ENCODE measurements around the gene NDUFA5. TPM values are rescaled to one million over a fixed set of nuclear protein-coding genes. Genes with fewer than 3 reads are reported as not detected.
"Not testable (repeated sequence)": the region's sequence is repeated elsewhere in the genome, so short reads cannot be mapped to it uniquely, and the experiment has no call there.

The NDUFA5 gene
- total RNA-seq, 2 donors from 2014 or later: 54.0 to 67.5 TPM

DNA sequence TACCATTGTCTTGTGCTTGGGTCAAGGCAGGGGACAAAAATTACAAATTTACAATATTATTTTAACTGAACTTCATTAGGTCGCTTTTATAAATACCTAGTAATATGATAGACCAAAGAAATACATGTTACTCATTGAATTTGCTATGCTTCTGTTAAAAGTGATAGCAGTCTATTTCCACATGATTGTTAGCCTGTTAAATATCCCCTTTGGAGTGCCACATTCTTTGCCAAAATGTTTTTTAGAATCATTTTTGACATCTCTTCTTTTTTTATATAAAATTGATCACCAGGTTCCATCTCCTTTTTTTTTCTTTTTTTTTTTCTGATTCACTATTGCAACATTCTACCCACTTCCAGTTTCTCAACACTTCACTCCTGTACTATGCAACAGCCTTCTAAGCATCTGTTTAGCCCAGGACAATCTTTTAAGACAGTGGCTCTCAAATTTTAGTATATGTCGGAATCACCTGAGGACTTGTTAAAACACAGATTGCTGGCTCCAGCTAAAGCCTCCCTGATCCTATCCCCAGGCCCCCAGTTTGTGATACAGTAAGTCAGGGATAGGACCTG, 16.4 kb upstream of the NDUFA5 start:
- no peak overlapping the region for H3K4me3 Mint-ChIP-seq
- peaks cover 3% of the 10 kb centered on the region for H3K4me1 Mint-ChIP-seq
- H3K27me3 Mint-ChIP-seq: peaks cover 15% of the 10 kb centered on the region
- H3K9me3 ChIP-seq (ENCODE audit: control insufficient read depth, low read length, poor library complexity, severe bottlenecking): no peaks in the 10 kb centered on the region
- H3K36me3 Mint-ChIP-seq (ENCODE audit: low read depth): peaks cover 2% of the 10 kb centered on the region
- DNase-seq (no peak), ATAC-seq (no peak)
- H3K27ac Mint-ChIP-seq: no peak overlapping the region

DNA sequence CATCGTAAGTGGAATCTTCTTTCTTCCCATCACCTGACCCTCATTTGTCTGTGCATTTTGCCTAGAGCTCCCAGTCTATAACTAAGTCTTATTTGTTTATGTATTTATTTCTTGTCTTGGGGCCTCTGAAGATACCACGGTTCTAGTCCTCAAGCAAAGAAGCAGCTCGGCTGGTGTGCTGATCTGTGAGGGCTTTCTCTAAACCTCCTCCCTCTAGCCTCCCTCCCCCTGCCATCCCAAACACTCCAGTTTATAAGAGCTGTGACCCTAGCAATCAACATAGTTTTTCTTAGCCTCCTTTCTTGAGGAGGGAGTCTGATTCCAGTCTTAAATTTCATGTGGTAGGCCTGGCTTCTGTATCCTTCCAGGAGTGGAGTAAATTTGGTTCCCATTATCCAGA, 15.7 kb upstream of the NDUFA5 start:
- DNase-seq (no peak), ATAC-seq (no peak)
- Mint-ChIP-seq H3K36me3 (ENCODE audit: low read depth) (peaks cover 2% of the 10 kb centered on the region), H3K4me3 (no peak overlapping the region), H3K27ac (no peak overlapping the region), H3K4me1 (peaks cover 3% of the 10 kb centered on the region), H3K27me3 (peaks cover 8% of the 10 kb centered on the region)
- no peaks in the 10 kb centered on the region for H3K9me3 ChIP-seq (ENCODE audit: control insufficient read depth, low read length, poor library complexity, severe bottlenecking)

DNA sequence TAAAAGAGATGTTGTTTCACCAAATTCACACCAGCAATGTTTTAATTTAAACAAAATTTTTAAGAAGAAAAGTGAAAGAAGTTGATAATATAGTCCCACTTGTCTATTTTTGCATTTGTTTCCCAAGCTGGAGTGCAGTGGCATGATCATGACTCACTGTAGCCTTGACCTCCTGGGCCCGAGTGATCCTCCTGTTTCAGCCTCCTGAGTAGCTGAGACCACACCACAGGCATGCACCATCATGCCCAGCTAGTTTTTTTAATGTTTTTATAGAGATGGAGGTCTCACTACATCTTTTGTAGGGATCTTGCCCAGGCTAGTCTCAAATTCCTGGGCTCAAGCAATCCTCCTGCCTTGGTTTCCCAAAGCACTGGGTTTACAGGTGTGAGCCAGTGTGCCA, 14.1 kb upstream of the NDUFA5 start:
- peaks cover 3% of the 10 kb centered on the region for H3K4me1 Mint-ChIP-seq
- DNase-seq (no peak), ATAC-seq (no peak)
- no peaks in the 10 kb centered on the region for H3K9me3 ChIP-seq (ENCODE audit: control insufficient read depth, low read length, poor library complexity, severe bottlenecking)
- H3K4me3 Mint-ChIP-seq: no peak overlapping the region
- H3K27me3 Mint-ChIP-seq: peaks cover 5% of the 10 kb centered on the region
- H3K36me3 Mint-ChIP-seq (ENCODE audit: low read depth): peaks cover 4% of the 10 kb centered on the region
- no peak overlapping the region for H3K27ac Mint-ChIP-seq

DNA sequence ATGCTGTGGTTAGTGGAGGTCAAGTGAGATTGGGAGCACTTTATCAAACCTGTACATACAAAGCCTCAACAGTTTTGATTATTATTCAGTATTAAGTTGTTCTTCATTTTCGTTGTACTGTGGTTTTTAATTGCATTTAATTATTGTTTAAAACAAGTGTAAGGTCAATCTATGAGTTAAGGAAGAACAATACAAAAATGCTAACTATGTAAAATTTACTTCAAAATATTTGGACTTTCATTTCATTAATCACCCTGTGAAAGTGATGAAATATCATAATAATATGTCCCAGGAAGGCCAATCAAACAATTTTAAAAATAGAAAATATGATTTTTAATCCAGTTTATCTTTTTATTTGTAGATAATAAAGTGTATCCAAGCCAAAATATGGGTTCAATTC, 13.6 kb upstream of the NDUFA5 start:
- Mint-ChIP-seq H3K27me3 (peaks cover 5% of the 10 kb centered on the region), H3K4me1 (peaks cover 3% of the 10 kb centered on the region), H3K27ac (no peak overlapping the region), H3K4me3 (no peak overlapping the region), H3K36me3 (ENCODE audit: low read depth) (peaks cover 4% of the 10 kb centered on the region)
- DNase-seq: no peak
- ATAC-seq: no peak
- no peaks in the 10 kb centered on the region for H3K9me3 ChIP-seq (ENCODE audit: control insufficient read depth, low read length, poor library complexity, severe bottlenecking)

DNA sequence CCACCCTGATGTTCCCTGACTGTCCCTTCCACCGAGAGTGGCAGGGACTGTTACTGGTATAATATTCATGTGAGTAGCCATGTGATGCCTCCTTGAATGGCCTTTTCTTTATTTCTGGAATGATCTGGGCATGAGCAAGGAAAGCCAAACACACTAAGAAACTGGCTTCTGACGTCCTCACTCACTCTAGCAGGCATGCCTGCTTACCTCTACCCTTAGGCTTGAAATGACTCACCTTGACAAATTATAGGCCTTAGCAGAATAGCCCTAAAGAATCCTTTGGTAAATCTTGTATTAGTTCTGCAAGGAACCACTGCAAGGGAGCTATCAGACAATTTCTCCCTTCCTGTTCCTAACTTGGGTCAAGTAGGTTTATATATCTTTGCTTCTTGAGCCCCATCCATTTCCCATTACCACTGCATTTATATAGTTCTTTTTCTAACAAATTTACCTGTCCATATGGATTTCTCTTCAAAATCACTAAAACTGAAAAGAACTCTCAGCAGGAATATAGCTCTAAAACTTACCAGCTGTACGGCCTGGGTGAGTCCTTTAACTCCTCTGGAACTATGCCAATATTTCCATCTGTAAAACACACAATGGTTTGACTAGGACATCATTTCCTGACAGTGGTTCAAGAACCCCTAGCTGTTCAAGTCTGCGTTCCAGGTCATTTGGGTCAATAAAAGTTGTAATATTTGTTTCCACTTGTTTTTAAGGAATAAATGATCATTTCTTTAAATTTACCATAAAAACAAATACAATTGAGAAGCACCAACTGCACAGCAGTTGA, 13.0 kb upstream of the NDUFA5 start:
- no peak for ATAC-seq
- peaks cover 5% of the 10 kb centered on the region for H3K27me3 Mint-ChIP-seq
- no peak overlapping the region for H3K27ac Mint-ChIP-seq

DNA sequence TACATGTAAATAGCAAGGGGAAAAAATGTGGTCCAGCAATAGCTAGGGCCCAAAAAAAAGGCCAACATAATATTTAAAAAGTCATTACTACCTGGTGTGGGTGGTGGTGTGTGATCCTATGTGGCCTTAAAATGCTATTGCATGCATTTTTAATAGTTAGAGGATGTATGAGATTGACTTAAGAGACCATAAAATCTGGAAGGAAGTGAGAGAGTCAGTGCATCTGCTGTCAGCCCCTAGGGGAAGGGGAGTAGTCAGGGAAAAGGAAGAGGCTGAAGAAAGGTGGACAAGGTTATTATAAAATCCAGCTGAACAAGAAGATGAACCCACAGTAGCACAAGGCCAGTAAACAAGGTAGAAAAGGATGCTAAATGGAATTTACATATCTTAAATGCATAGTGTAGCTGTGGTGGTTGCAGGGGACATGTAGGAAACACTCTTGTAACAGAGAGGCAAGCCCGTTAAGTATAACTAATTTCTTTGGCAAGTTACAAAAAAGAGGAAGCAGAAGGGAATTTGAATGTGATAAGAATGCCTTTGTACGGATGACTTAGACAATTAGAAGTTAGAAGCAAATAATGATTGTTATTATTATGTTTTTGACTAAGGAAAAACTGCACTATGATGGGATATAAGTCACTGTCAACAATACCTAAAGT, 11.9 kb upstream of the NDUFA5 start:
- peaks cover 3% of the 10 kb centered on the region for H3K4me1 Mint-ChIP-seq
- ATAC-seq: no peak
- DNase-seq: no peak
- no peak overlapping the region for H3K4me3 Mint-ChIP-seq
- H3K9me3 ChIP-seq (ENCODE audit: control insufficient read depth, low read length, poor library complexity, severe bottlenecking): no peaks in the 10 kb centered on the region
- H3K27ac Mint-ChIP-seq: no peak overlapping the region
- H3K27me3 Mint-ChIP-seq: peaks cover 1% of the 10 kb centered on the region
- peaks cover 3% of the 10 kb centered on the region for H3K36me3 Mint-ChIP-seq (ENCODE audit: low read depth)

More for the DNA sequence above, 13.0 kb upstream of the NDUFA5 start:
- no peak for DNase-seq
- H3K4me3 Mint-ChIP-seq: no peak overlapping the region
- H3K36me3 Mint-ChIP-seq (ENCODE audit: low read depth): peaks cover 4% of the 10 kb centered on the region
- peaks cover 3% of the 10 kb centered on the region for H3K4me1 Mint-ChIP-seq
- no peaks in the 10 kb centered on the region for H3K9me3 ChIP-seq (ENCODE audit: control insufficient read depth, low read length, poor library complexity, severe bottlenecking)

DNA sequence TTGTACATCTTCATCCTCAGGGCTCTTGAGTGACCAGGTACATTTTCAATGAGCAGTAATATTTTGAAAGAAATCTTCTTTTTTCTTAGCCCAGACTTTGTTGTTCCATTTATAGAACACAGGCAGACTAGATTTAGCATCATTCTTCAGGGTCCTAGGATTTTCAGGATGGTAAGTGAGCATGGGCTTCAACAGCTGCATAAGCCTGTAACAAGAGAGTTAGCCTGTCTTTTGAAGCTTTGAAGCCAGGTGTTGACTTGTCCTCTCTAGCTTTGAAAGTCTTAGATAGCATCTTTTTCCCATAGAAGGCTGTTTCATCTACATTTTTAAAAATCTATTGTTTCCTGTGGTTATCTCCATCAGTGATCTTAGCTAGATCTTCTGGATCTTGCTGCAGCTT, 4.5 kb upstream of the NDUFA5 start:
- peaks cover 5% of the 10 kb centered on the region for H3K27me3 Mint-ChIP-seq
- no peaks in the 10 kb centered on the region for H3K9me3 ChIP-seq (ENCODE audit: control insufficient read depth, low read length, poor library complexity, severe bottlenecking)
- no peak overlapping the region for H3K27ac Mint-ChIP-seq
- H3K36me3 Mint-ChIP-seq (ENCODE audit: low read depth): peaks cover 3% of the 10 kb centered on the region
- ATAC-seq (no peak), DNase-seq (no peak)
- H3K4me3 Mint-ChIP-seq: no peak overlapping the region
- peaks cover 3% of the 10 kb centered on the region for H3K4me1 Mint-ChIP-seq

DNA sequence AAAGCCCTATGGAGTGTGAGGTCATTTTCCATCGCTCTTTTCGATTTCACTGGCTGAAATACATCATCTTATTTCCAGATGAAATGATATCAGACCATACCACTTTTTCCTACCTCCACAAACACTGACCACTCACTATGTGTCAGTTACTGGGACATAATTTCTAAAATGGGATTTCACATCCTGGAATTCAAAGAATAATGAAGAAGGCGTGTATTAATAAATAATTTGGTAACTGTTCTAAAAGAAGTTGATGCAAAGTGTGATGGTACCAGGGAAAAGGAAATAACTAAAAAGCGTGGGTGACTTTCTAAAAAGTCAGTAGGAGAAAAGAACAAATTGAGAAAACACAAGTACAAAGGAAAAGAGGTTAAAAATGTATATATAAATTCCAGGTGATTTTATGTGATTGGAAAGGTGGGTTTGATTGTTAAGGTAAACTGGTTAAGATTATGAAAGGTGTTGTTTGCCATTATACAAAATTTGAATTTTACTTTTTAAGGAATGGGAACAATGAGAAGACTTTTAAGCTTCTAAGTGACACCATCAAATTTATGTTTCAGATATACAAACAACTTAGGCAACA, 764 bp upstream of the NDUFA5 start:
- ATAC-seq: no peak
- no peak overlapping the region for H3K27ac Mint-ChIP-seq

DNA sequence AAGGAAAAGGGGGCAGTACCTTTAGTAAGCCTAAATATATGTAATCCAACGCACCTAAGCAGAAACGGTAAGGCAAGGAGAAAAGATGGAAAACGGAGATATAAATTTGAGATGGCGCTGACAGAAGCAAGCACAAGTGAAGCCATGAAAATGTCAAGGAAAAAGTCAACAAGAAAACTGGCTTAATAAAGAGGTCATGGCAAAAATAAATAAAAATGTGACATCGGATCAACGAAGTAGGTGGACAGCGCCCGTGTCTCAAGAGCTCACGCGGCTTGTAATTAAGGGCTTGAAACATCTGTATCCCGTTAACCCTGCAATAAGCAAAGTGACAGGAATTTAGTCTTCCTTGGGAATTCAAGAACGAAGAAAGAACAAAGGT, 611 bp downstream of the NDUFA5 start:
- peaks cover 8% of the 10 kb centered on the region for H3K36me3 Mint-ChIP-seq (ENCODE audit: low read depth)
- no peak for ATAC-seq

More for the DNA sequence above, 764 bp upstream of the NDUFA5 start:
- peaks cover 8% of the 10 kb centered on the region for H3K4me1 Mint-ChIP-seq
- no peak overlapping the region for H3K4me3 Mint-ChIP-seq
- H3K27me3 Mint-ChIP-seq: peaks cover 5% of the 10 kb centered on the region
- no peaks in the 10 kb centered on the region for H3K36me3 Mint-ChIP-seq (ENCODE audit: low read depth)
- DNase-seq: no peak
- H3K9me3 ChIP-seq (ENCODE audit: control insufficient read depth, low read length, poor library complexity, severe bottlenecking): no peaks in the 10 kb centered on the region

DNA sequence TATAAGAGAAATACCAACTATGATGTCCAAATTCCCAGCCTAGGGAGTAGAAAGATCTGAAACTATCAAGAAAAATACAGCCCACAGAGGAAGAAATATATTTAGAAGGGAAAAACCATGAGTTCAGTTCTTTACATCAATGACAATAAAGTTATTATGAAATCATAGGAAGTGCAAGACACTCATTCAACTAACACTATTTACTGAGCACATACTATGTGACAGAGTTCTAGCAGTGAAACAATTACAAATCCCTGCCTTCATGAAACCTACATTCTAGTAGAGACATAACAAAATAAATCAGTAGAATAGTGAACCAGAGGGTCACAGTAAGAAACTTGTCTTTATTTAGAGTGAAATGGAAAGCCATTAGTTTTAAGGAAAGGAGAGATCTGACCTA, 2.1 kb downstream of the NDUFA5 start:
- ATAC-seq: no peak
- H3K4me1 Mint-ChIP-seq: peaks cover 14% of the 10 kb centered on the region
- DNase-seq: no peak
- H3K27ac Mint-ChIP-seq: no peak overlapping the region
- no peak overlapping the region for H3K4me3 Mint-ChIP-seq
- no peaks in the 10 kb centered on the region for H3K9me3 ChIP-seq (ENCODE audit: control insufficient read depth, low read length, poor library complexity, severe bottlenecking)
- H3K27me3 Mint-ChIP-seq: no peaks in the 10 kb centered on the region
- peaks cover 8% of the 10 kb centered on the region for H3K36me3 Mint-ChIP-seq (ENCODE audit: low read depth)

More for the DNA sequence above, 611 bp downstream of the NDUFA5 start:
- Mint-ChIP-seq H3K27ac (no peak overlapping the region), H3K27me3 (peaks cover 5% of the 10 kb centered on the region), H3K4me3 (no peak overlapping the region), H3K4me1 (peaks cover 14% of the 10 kb centered on the region)
- no peak for DNase-seq
- no peaks in the 10 kb centered on the region for H3K9me3 ChIP-seq (ENCODE audit: control insufficient read depth, low read length, poor library complexity, severe bottlenecking)

DNA sequence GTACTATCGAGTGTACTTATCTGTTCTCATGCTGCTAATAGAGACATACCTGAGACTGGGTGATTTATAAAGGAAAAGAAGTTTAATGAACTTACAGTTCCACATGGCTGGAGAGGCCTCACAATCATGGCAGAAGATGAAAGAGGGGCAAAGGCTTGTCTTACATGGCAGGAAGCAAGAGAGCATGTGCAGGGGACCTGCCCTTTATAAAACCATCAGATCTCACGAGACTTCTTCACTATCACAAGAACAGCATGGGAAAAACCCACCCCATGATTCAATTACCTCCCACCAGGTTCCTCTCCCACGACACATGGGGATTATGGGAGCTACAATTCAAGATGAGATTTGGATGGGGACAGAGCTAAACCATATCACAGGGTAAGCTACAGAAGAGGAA, 4.5 kb downstream of the NDUFA5 start:
- H3K4me3 Mint-ChIP-seq: no peak overlapping the region
- peaks cover 12% of the 10 kb centered on the region for H3K36me3 Mint-ChIP-seq (ENCODE audit: low read depth)
- no peaks in the 10 kb centered on the region for H3K27me3 Mint-ChIP-seq
- no peaks in the 10 kb centered on the region for H3K9me3 ChIP-seq (ENCODE audit: control insufficient read depth, low read length, poor library complexity, severe bottlenecking)
- H3K27ac Mint-ChIP-seq: no peak overlapping the region
- ATAC-seq (no peak), DNase-seq (no peak)
- H3K4me1 Mint-ChIP-seq: peaks cover 29% of the 10 kb centered on the region

DNA sequence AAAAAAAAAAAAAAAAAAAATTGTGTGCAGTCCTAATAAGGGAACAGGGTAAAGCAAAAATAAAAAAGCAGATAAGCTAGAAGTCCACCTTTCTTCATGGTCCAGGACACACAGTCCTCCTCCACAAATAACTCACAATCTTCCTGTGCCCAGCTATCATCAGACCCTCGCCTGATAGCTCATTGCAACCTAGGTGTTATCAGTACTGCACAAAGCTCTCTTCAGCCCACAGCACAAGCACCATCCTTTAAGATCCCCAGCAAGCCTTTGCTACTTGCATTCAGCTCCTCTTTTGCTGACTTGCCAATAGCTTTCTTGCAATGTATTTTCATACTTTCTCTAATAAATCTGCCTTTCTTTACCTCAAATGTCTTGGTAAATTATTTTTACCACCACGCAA, 5.0 kb downstream of the NDUFA5 start:
- Mint-ChIP-seq H3K27ac (no peak overlapping the region), H3K36me3 (ENCODE audit: low read depth) (peaks cover 12% of the 10 kb centered on the region), H3K27me3 (no peaks in the 10 kb centered on the region), H3K4me3 (no peak overlapping the region), H3K4me1 (peaks cover 29% of the 10 kb centered on the region)
- ATAC-seq: no peak
- DNase-seq: no peak
- no peaks in the 10 kb centered on the region for H3K9me3 ChIP-seq (ENCODE audit: control insufficient read depth, low read length, poor library complexity, severe bottlenecking)

DNA sequence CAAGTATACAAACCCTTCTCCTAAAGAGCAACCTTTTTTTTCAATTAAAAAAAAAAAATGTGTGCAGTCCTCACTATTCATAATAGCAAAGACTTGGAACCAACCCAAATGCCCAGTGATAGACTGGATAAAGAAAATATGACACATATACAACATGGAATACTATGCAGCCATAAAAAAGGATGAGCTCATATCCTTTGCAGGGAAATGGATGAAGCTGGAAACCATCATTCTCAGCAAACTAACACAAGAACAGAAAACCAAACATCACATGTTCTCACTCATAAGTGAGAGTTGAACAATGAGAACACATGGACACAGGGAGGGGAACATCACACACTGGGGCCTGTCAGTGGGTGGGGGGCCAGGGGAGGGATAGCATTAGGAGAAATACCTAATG, 5.5 kb downstream of the NDUFA5 start:
- peaks cover 33% of the 10 kb centered on the region for H3K4me1 Mint-ChIP-seq
- H3K9me3 ChIP-seq (ENCODE audit: control insufficient read depth, low read length, poor library complexity, severe bottlenecking); H3K27me3 Mint-ChIP-seq; H3K27ac Mint-ChIP-seq; H3K4me3 Mint-ChIP-seq; DNase-seq; ATAC-seq: not testable (repeated sequence)
- H3K36me3 Mint-ChIP-seq (ENCODE audit: low read depth): peaks cover 14% of the 10 kb centered on the region

All from T-helper 17 cell (primary cell).